Keratinocyte (primary cell): ENCODE data around the gene CXCL13. TPM values are rescaled to one million over a fixed set of nuclear protein-coding genes. Genes with fewer than 3 reads are reported as not detected.

ENCODE experiments used
- DNase-seq: peaks from one replicate; pipeline ENCODE4 v3.0.0-alpha.2; 2011; ENCODE audit warnings: low read depth, missing footprints, low spot score
- FAIRE-seq: peaks from 2 replicates; lab custom pipeline; 2011; peaks lifted over from hg19 to GRCh38; lab: Jason Lieb, UNC
- H2AFZ ChIP-seq: 2 replicates; pipeline ENCODE4 v1.6.0; 2012; ENCODE audit warnings: low read length, control low read depth, inconsistent platforms; ENCODE audit not compliant: control insufficient read depth
- H3K27ac ChIP-seq: 2 replicates; pipeline ENCODE4 v1.5.1; 2011; ENCODE audit warnings: low read length; ENCODE audit not compliant: control insufficient read depth, insufficient read depth
- H3K27me3 ChIP-seq: 3 replicates; pipeline ENCODE4 v1.6.0; 2011; ENCODE audit warnings: low read length; ENCODE audit not compliant: control insufficient read depth, insufficient read depth; ENCODE audit errors: extremely low read depth
- H3K36me3 ChIP-seq, 2 experiments: 2 replicates in 1 of 2; 3 replicates in 1 of 2; pipeline ENCODE4 v1.5.1; 2011; ENCODE audit warnings: low read length in 2 of 2, mild to moderate bottlenecking in 1 of 2; ENCODE audit not compliant: control insufficient read depth in 2 of 2, insufficient read depth in 2 of 2; ENCODE audit errors: extremely low read depth in 1 of 2
- H3K4me1 ChIP-seq: 3 replicates; pipeline ENCODE4 v1.5.1; 2011; ENCODE audit warnings: low read length; ENCODE audit not compliant: control insufficient read depth, insufficient read depth; ENCODE audit errors: extremely low read depth
- H3K4me2 ChIP-seq: 3 replicates; pipeline ENCODE4 v1.6.0; 2011; ENCODE audit warnings: low read depth, low read length; ENCODE audit not compliant: control insufficient read depth, insufficient read depth; ENCODE audit errors: extremely low read depth
- H3K4me3 ChIP-seq, 3 experiments: fragments of 200-600 bp in 1 of 3; sonication (generic) in 1 of 3; 2 replicates in 2 of 3; 3 replicates in 1 of 3; pipeline ENCODE4 v1.5.1; 2011 to 2016; ENCODE audit warnings: low read length in 3 of 3, mild to moderate bottlenecking in 3 of 3, control low read depth in 2 of 3, inconsistent platforms in 1 of 3, low read depth in 1 of 3, mixed read lengths in 1 of 3, mixed run types in 1 of 3, moderate library complexity in 1 of 3; ENCODE audit not compliant: control insufficient read depth in 2 of 3, insufficient read depth in 2 of 3; ENCODE audit errors: extremely low read depth in 1 of 3
- H3K79me2 ChIP-seq: 2 replicates; pipeline ENCODE4 v1.6.0; 2012; ENCODE audit warnings: low read length; ENCODE audit not compliant: control insufficient read depth, insufficient read depth
- H3K9ac ChIP-seq: 3 replicates; pipeline ENCODE4 v1.6.0; 2011; ENCODE audit warnings: low read length; ENCODE audit not compliant: control insufficient read depth, insufficient read depth; ENCODE audit errors: extremely low read depth
- H3K9me1 ChIP-seq: 3 replicates; pipeline ENCODE4 v1.6.0; 2011; ENCODE audit warnings: low read length; ENCODE audit not compliant: control insufficient read depth, insufficient read depth; ENCODE audit errors: extremely low read depth
- H3K9me3 ChIP-seq: 2 replicates; pipeline ENCODE4 v1.5.1; 2012; ENCODE audit warnings: low read depth, low read length; ENCODE audit not compliant: control insufficient read depth
- H4K20me1 ChIP-seq: 3 replicates; pipeline ENCODE4 v1.6.0; 2011; ENCODE audit warnings: low read length; ENCODE audit not compliant: control insufficient read depth, insufficient read depth; ENCODE audit errors: extremely low read depth
- CTCF ChIP-seq, 3 experiments: IDR thresholded peaks in 1 of 3; conservative IDR thresholded peaks in 1 of 3; optimal IDR thresholded peaks in 1 of 3; 2 replicates in 2 of 3; 3 replicates in 1 of 3; pipeline versions ENCODE3 to v1.5.1; 2011; ENCODE audit warnings: low read length in 3 of 3, mild to moderate bottlenecking in 3 of 3, moderate library complexity in 2 of 3, control low read depth in 1 of 3, inconsistent platforms in 1 of 3; ENCODE audit not compliant: insufficient read depth in 2 of 3; ENCODE audit errors: extremely low read depth in 1 of 3
- EZH2 ChIP-seq: IDR thresholded peaks from one replicate; pipeline ENCODE4 v1.6.1; 2012; ENCODE audit warnings: inconsistent platforms, mild to moderate bottlenecking, low read length, moderate library complexity
- dilution Hi-C: fragments of 300-500 bp; cut with MboI; formaldehyde crosslinking; loops from one replicate; pipeline ENCODE4 v1.7.0; 2020; ENCODE audit warnings: low sequenced_read_pairs; ENCODE audit not compliant: extremely low pct_ligation_motif_present
- polyA plus RNA-seq, 5 experiments: library from polyadenylated mRNA; depleted of rRNA in 3 of 5; stranded (reverse) in 3 of 5; stranded (forward) in 1 of 5; unstranded in 1 of 5; fragments of >200 nt; gene quantifications; 1 replicate in 1 of 5; 2 replicates in 3 of 5; 3 replicates in 1 of 5; pipeline versions ENCODE4 v1.2.1 to v1.2.3, GENCODE V29; 2011 to 2012; ENCODE audit warnings: missing spikeins in 2 of 5, low read depth in 1 of 5, low replicate concordance in 1 of 5

Gene CXCL13
- polyA plus RNA-seq, 1 donor (not counting 4 experiments of a cell fraction or from before 2014, with no cell fraction given): not detected

- no peaks in the 10 kb centered on the region for H3K9me3 ChIP-seq
- H3K4me1 ChIP-seq: no peaks in the 10 kb centered on the region
- FAIRE-seq (no peak), DNase-seq (no peak)
- TF ChIP-seq EZH2: no peak
- no peak for TF ChIP-seq CTCF (optimal IDR thresholded peaks at IDR 0.05 in 1 of 3, IDR thresholded peaks at IDR 0.05 in 1 of 3, conservative IDR thresholded peaks at IDR 0.05 in 1 of 3; ENCODE audit: extremely low read depth in 1 of 3, insufficient read depth in 2 of 3, low read length in 3 of 3)
- dilution Hi-C loops: no loop called here
- H2AFZ ChIP-seq: no peak overlapping the region
- H3K9ac ChIP-seq: no peak overlapping the region
- H3K9me1 ChIP-seq: no peaks in the 10 kb centered on the region
- H3K36me3 ChIP-seq: no peaks in the 10 kb centered on the region
- H3K27ac ChIP-seq: no peak overlapping the region
- H3K27me3 ChIP-seq: no peaks in the 10 kb centered on the region
- no peaks in the 10 kb centered on the region for H3K79me2 ChIP-seq
- H3K4me2 ChIP-seq: no peak overlapping the region
- no peak overlapping the region for H3K4me3 ChIP-seq
- H4K20me1 ChIP-seq: no peaks in the 10 kb centered on the region
Measured at GRCh38 chr4:77651820-77652219, 46.2 kb downstream of the CXCL13 start.

- Histone ChIP-seq H3K9ac (no peak overlapping the region), H4K20me1 (no peaks in the 10 kb centered on the region), H3K79me2 (no peaks in the 10 kb centered on the region), H3K4me3 (no peak overlapping the region), H3K9me3 (no peaks in the 10 kb centered on the region), H2AFZ (no peak overlapping the region), H3K27me3 (no peaks in the 10 kb centered on the region), H3K27ac (no peak overlapping the region), H3K9me1 (no peaks in the 10 kb centered on the region), H3K4me1 (no peaks in the 10 kb centered on the region), H3K36me3 (no peaks in the 10 kb centered on the region), H3K4me2 (no peak overlapping the region)
- DNase-seq: no peak
- no peak for FAIRE-seq
- TF ChIP-seq CTCF (optimal IDR thresholded peaks at IDR 0.05 in 1 of 3, IDR thresholded peaks at IDR 0.05 in 1 of 3, conservative IDR thresholded peaks at IDR 0.05 in 1 of 3; ENCODE audit: extremely low read depth in 1 of 3, insufficient read depth in 2 of 3, low read length in 3 of 3): no peak
- dilution Hi-C loops: no loop called here
Measured at GRCh38 chr4:77652237-77652897, 46.7 kb downstream of the CXCL13 start.
